CD14-positive monocyte (primary cell): Measurements from ENCODE around the gene PPFIA4. TPM values are rescaled to one million over a fixed set of nuclear protein-coding genes. Genes with fewer than 3 reads are reported as not detected.

ENCODE experiments used
- DNase-seq, 3 donors: peaks; one replicate each; pipeline ENCODE4 v3.0.0-alpha.2; 2011 to 2022
- H2AFZ ChIP-seq: 2 replicates; pipeline ENCODE4 v1.6.0; 2012; ENCODE audit warnings: mild to moderate bottlenecking, low read depth, low read length, inconsistent platforms; ENCODE audit not compliant: insufficient read depth, poor library complexity, severe bottlenecking
- H3K27ac ChIP-seq, 2 donors: 1 replicate in 1 of 2; 2 replicates in 1 of 2; pipeline ENCODE4 v1.5.1; 2012 to 2013; ENCODE audit warnings: low read length in 2 of 2, control low read depth in 1 of 2, inconsistent platforms in 1 of 2, low read depth in 1 of 2, mild to moderate bottlenecking in 1 of 2
- H3K27me3 ChIP-seq, 2 donors: one replicate each; pipeline versions ENCODE4 v1.6.0 to v1.6.1; 2011 to 2013; ENCODE audit warnings: low read length in 2 of 2; ENCODE audit not compliant: control insufficient read depth in 2 of 2, insufficient read depth in 2 of 2
- H3K36me3 ChIP-seq, 2 donors: replicated peaks in 1 of 2; 1 replicate in 1 of 2; 2 replicates in 1 of 2; pipeline versions ENCODE4 v1.5.1 to v1.6.1; 2012 to 2013; ENCODE audit warnings: low read length in 2 of 2, control low read depth in 1 of 2, inconsistent platforms in 1 of 2, mild to moderate bottlenecking in 1 of 2; ENCODE audit not compliant: insufficient read depth in 2 of 2, control insufficient read depth in 1 of 2
- H3K4me1 ChIP-seq, 2 donors: 1 replicate in 1 of 2; 2 replicates in 1 of 2; pipeline versions ENCODE4 v1.5.1 to v1.6.1; 2012 to 2013; ENCODE audit warnings: low read length in 2 of 2, control low read depth in 1 of 2, inconsistent platforms in 1 of 2, mild to moderate bottlenecking in 1 of 2, moderate library complexity in 1 of 2; ENCODE audit not compliant: insufficient read depth in 2 of 2, control insufficient read depth in 1 of 2
- H3K4me2 ChIP-seq: replicated peaks from 2 replicates; pipeline ENCODE3; 2012; ENCODE audit warnings: low read length, moderate library complexity, mild to moderate bottlenecking; ENCODE audit not compliant: poor library complexity, severe bottlenecking; ENCODE audit errors: extremely low read depth
- H3K4me3 ChIP-seq, 3 experiments: fragments of 200-600 bp in 1 of 3; sonication (generic) in 1 of 3; replicated peaks in 1 of 3; 1 replicate in 2 of 3; 2 replicates in 1 of 3; pipeline ENCODE4 v1.5.1; 2011 to 2013; ENCODE audit warnings: low read length in 3 of 3, mild to moderate bottlenecking in 3 of 3, control low read depth in 2 of 3, low read depth in 2 of 3, inconsistent platforms in 1 of 3, moderate library complexity in 1 of 3
- H3K79me2 ChIP-seq: 2 replicates; pipeline ENCODE4 v1.6.0; 2012; ENCODE audit warnings: mild to moderate bottlenecking, control low read depth, inconsistent platforms, low read length, moderate library complexity; ENCODE audit not compliant: insufficient read depth
- H3K9ac ChIP-seq: 2 replicates; pipeline ENCODE4 v1.6.0; 2017; ENCODE audit warnings: low read length, mild to moderate bottlenecking; ENCODE audit not compliant: insufficient read depth, poor library complexity, severe bottlenecking
- H3K9me3 ChIP-seq, 2 donors: replicated peaks in 1 of 2; 1 replicate in 1 of 2; 2 replicates in 1 of 2; pipeline versions ENCODE4 v1.5.1 to v1.6.1; 2012 to 2013; ENCODE audit warnings: low read length in 2 of 2, control low read depth in 1 of 2; ENCODE audit not compliant: control insufficient read depth in 1 of 2, insufficient read depth in 1 of 2
- H4K20me1 ChIP-seq: 2 replicates; pipeline ENCODE4 v1.6.0; 2012; ENCODE audit warnings: mild to moderate bottlenecking, low read length, control low read depth, moderate library complexity; ENCODE audit not compliant: insufficient read depth
- H3K27ac Mint-ChIP-seq, 7 donors: one replicate each; pipeline ENCODE4 v1.8.0; 2020; ENCODE audit warnings: mild to moderate bottlenecking in 7 of 7, mixed read lengths in 7 of 7, moderate library complexity in 6 of 7, inconsistent platforms in 2 of 7
- H3K27me3 Mint-ChIP-seq, 3 donors: one replicate each; pipeline ENCODE4 v1.8.0; 2021 to 2022; ENCODE audit warnings: low read depth in 3 of 3, mild to moderate bottlenecking in 3 of 3, mixed read lengths in 3 of 3, moderate library complexity in 3 of 3, inconsistent platforms in 1 of 3
- H3K36me3 Mint-ChIP-seq, 2 donors: one replicate each; pipeline ENCODE4 v1.8.0; 2020; ENCODE audit warnings: mixed read lengths in 2 of 2, inconsistent platforms in 1 of 2, mild to moderate bottlenecking in 1 of 2
- H3K4me1 Mint-ChIP-seq: one replicate; pipeline ENCODE4 v1.8.0; 2020; ENCODE audit warnings: mild to moderate bottlenecking, mixed read lengths
- H3K4me3 Mint-ChIP-seq, 2 donors: one replicate each; pipeline ENCODE4 v1.8.0; 2020; ENCODE audit warnings: mild to moderate bottlenecking in 2 of 2, mixed read lengths in 2 of 2, moderate library complexity in 1 of 2
- H3K9me3 Mint-ChIP-seq, 7 donors: one replicate each; pipeline ENCODE4 v1.8.0; 2020 to 2022; ENCODE audit warnings: mixed read lengths in 7 of 7, mild to moderate bottlenecking in 6 of 7, moderate library complexity in 6 of 7, inconsistent platforms in 2 of 7
- WGBS: methylation state at CpG from one replicate; pipeline ENCODE4 v1.1.5; 2013; ENCODE audit warnings: missing lambda C conversion rate; ENCODE audit not compliant: insufficient coverage; 5-methylcytosine and 5-hydroxymethylcytosine counted together
- intact Hi-C, 2 donors: fragments of 100-400 bp; cut with micrococcal nuclease; formaldehyde crosslinking; loops; one replicate each; pipeline versions ENCODE4 v1.15.0 to v1.15.1; 2023
- polyA plus RNA-seq, 3 donors: library from polyadenylated mRNA; depleted of rRNA in 1 of 3; unstranded in 2 of 3; stranded (reverse) in 1 of 3; fragments of 300-500 nt in 2 of 3; fragments of >200 nt in 1 of 3; fragmentation: Illumina TruSeq in 2 of 3; gene quantifications; 1 replicate in 2 of 3; 2 replicates in 1 of 3; pipeline ENCODE4 v1.2.3, GENCODE V29; 2012 to 2021
- TF ChIP-seq, protein P1 (sequence below): fragments of 200-600 bp; IDR thresholded peaks from one replicate; pipeline ENCODE4 v1.8.0; 2022; ENCODE audit warnings: antibody characterized with exemption, mild to moderate bottlenecking

Gene PPFIA4
- polyA plus RNA-seq, 3 donors = 0.52 to 1.0 (median 0.97) TPM

DNA sequence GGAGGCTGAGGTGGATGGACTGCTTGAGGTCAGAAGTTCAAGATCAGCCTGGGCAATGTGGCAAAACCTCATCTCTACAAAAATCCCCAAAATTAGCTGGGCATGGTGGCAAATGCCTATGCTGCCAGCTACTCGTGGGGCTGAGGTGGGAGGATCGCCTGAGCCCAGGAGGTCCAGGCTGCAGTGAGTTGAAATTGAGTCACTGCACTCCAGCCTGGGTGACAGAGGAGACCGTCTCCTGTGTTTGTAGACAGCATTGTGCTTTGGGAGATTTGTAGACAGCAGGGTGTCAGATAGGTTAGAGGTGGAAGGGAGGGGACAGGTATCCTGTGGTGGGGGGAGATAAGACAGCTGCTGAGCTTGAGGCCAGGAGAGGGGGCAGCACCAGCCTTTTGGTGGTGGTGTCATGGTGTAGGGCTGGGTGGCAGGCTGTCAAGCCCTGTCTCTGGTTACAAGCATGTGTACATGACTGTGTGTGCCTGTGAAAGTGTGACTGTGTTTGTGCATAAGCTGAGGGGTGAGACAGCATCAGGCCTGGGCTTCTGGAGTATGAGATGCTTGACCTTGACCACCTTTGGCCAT, 15.2 kb downstream of the PPFIA4 start:
- no peak for DNase-seq
- WGBS = 97% methylated on average over 3 of the region's 3 CpGs
- H3K4me3 Mint-ChIP-seq = no peak overlapping the region

DNA sequence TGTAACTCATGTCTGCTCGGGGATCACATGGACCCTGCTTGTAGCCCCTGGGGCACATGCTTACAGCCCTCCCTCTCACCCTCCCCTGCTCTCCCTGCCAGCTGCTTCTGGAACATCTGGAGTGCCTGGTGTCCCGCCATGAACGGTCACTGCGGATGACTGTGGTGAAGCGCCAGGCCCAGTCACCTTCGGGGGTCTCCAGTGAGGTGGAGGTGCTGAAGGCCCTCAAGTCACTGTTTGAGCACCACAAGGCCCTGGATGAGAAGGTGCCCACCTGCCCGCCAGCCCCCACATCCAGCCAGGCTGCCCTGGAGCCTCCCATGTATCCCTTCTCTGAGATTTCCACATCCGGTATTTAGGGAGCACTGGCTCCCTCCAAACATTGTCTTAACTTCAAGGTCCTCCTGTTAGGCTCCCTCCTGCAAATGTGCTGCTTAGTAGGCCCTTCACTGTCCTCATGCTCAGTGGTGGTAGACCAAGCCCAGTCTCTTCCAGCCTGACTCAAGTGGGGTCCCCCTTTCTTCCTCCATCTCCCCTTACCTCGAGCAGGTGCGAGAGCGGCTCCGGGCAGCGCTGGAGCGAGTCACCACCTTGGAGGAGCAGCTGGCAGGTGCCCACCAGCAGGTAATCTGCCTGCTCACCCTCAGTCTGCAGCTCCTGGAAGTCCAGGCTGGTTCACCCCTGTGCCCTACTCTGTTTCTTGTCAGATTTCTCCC, 17.7 kb downstream of the PPFIA4 start:
- H3K9me3 ChIP-seq = no peaks in the 10 kb centered on the region
- no peak overlapping the region for H3K27ac ChIP-seq
- H3K36me3 Mint-ChIP-seq = no peaks in the 10 kb centered on the region
- TF ChIP-seq, protein P1, sequence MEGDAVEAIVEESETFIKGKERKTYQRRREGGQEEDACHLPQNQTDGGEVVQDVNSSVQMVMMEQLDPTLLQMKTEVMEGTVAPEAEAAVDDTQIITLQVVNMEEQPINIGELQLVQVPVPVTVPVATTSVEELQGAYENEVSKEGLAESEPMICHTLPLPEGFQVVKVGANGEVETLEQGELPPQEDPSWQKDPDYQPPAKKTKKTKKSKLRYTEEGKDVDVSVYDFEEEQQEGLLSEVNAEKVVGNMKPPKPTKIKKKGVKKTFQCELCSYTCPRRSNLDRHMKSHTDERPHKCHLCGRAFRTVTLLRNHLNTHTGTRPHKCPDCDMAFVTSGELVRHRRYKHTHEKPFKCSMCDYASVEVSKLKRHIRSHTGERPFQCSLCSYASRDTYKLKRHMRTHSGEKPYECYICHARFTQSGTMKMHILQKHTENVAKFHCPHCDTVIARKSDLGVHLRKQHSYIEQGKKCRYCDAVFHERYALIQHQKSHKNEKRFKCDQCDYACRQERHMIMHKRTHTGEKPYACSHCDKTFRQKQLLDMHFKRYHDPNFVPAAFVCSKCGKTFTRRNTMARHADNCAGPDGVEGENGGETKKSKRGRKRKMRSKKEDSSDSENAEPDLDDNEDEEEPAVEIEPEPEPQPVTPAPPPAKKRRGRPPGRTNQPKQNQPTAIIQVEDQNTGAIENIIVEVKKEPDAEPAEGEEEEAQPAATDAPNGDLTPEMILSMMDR = no peak
- H3K4me2 ChIP-seq = no peak overlapping the region
- peaks cover 11% of the 10 kb centered on the region for H3K4me1 Mint-ChIP-seq
- intact Hi-C loops = loop anchor here in 1 of 2 donors (10.0 kb wide), 1 partner anchor 81 kb away; the partner anchor contains the start of gene ADORA1
- no peak overlapping the region for H2AFZ ChIP-seq
- no peak overlapping the region for H3K9ac ChIP-seq
- DNase-seq = no peak
- no peaks in the 10 kb centered on the region for H4K20me1 ChIP-seq
- 95% methylated on average over 12 of the region's 14 CpGs for WGBS
- H3K27me3 ChIP-seq = no peaks in the 10 kb centered on the region
- peaks cover 2 to 22% (median 20%) of the 10 kb centered on the region in 3 donors for H3K27me3 Mint-ChIP-seq
- H3K4me3 ChIP-seq = no peak overlapping the region
- no peak overlapping the region for H3K4me3 Mint-ChIP-seq
- H3K36me3 ChIP-seq = no peaks in the 10 kb centered on the region
- peaks cover 7 to 8% of the 10 kb centered on the region in 2 donors for H3K4me1 ChIP-seq
- H3K79me2 ChIP-seq = no peaks in the 10 kb centered on the region
- no peaks in the 10 kb centered on the region for H3K9me3 Mint-ChIP-seq
- no peak overlapping the region for H3K27ac Mint-ChIP-seq

More for the DNA sequence above, 15.2 kb downstream of the PPFIA4 start:
- Histone ChIP-seq H3K4me2 (no peak overlapping the region), H3K36me3 (no peaks in the 10 kb centered on the region), H3K4me3 (no peak overlapping the region), H3K9me3 (no peaks in the 10 kb centered on the region), H3K79me2 (no peaks in the 10 kb centered on the region), H3K4me1 (no peaks in the 10 kb centered on the region), H3K9ac (no peak overlapping the region), H4K20me1 (no peaks in the 10 kb centered on the region), H3K27ac (no peak overlapping the region), H2AFZ (no peak overlapping the region), H3K27me3 (peaks cover 0 to 2% of the 10 kb centered on the region in 2 donors)
- H3K36me3 Mint-ChIP-seq = no peaks in the 10 kb centered on the region
- TF ChIP-seq, protein P1 = no peak
- peaks cover 12% of the 10 kb centered on the region for H3K4me1 Mint-ChIP-seq
- H3K27me3 Mint-ChIP-seq = peaks cover 2 to 33% (median 23%) of the 10 kb centered on the region in 3 donors
- no peak overlapping the region for H3K27ac Mint-ChIP-seq
- H3K9me3 Mint-ChIP-seq = no peaks in the 10 kb centered on the region
- intact Hi-C loops = loop anchor here in 1 of 2 donors (10.0 kb wide), 1 partner anchor 83 kb away; the partner anchor contains the start of gene ADORA1
